ENCODE results near the gene SGSM1. TPM values are rescaled to one million over a fixed set of nuclear protein-coding genes. Genes with fewer than 3 reads are reported as not detected.
A peak's percentile ranks its signal among the peaks of the same experiment; 100 is the strongest.

Gene SGSM1
- polyA plus RNA-seq, 1 of the 3 experiments (the other 2 are of a cell fraction): 0.15 TPM

DNA sequence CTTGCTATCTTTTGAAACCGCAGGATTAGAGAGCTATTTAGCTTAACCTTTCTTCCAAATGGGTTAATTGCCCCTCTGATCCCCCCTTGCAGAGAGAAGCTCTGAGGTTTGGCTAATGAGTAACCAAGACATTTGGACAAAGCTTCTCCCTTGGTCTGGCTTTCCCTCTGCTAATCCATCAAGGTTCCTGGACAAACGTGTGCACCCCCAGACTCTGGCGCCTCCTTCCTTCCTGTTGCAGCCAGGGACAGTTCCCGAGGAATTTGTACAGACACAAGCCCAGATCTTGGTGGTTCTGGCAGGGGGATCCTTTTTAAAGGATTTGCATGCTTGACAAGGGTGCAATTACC lies 148.1 kb downstream of the SGSM1 start:
- Histone ChIP-seq H3K9me3 (no peaks in the 10 kb centered on the region), H3K4me3 (ENCODE audit: low read depth in 2 of 2, low read length in 1 of 2) (peak overlapping the region; percentile 73 to 93), H3K4me1 (ENCODE audit: control insufficient read depth in 1 of 2, insufficient read depth in 2 of 2, low read depth in 1 of 2, low read length in 1 of 2) (peaks cover 14 to 15% of the 10 kb centered on the region in 2 experiments; a peak in 3 of 4 replicates), H3K9ac (peak overlapping the region; percentile 91; the same call in 1 of the 2 replicates), H3K36me3 (replicated peaks in 1 of 2; ENCODE audit: control insufficient read depth in 1 of 2, insufficient read depth in 2 of 2, low read length in 1 of 2) (no peaks in the 10 kb centered on the region), H4K20me1 (ENCODE audit: insufficient read depth) (no peaks in the 10 kb centered on the region), H3K79me2 (ENCODE audit: insufficient read depth) (peaks cover 54% of the 10 kb centered on the region; the same call in 1 of the 2 replicates), H3K27ac (ENCODE audit: low read depth in 2 of 2, low read length in 1 of 2) (peak overlapping the region; percentile 82 to 87; a peak in 3 of 4 replicates), H2AFZ (ENCODE audit: low read depth) (peak overlapping the region; percentile 91; the same call in 1 of the 2 replicates), H3K4me2 (peak overlapping the region; percentile 97), H3F3A (replicated peaks; ENCODE audit: insufficient read depth) (peaks cover 6% of the 10 kb centered on the region), H3K27me3 (ENCODE audit: insufficient read depth) (no peaks in the 10 kb centered on the region), H3K9me2 (no peaks in the 10 kb centered on the region)
- whole genome bisulfite sequencing (ENCODE audit: low lambda C conversion rate): 47% methylated on average over 4 of the region's 4 CpGs
- TF ChIP-seq, protein P1, sequence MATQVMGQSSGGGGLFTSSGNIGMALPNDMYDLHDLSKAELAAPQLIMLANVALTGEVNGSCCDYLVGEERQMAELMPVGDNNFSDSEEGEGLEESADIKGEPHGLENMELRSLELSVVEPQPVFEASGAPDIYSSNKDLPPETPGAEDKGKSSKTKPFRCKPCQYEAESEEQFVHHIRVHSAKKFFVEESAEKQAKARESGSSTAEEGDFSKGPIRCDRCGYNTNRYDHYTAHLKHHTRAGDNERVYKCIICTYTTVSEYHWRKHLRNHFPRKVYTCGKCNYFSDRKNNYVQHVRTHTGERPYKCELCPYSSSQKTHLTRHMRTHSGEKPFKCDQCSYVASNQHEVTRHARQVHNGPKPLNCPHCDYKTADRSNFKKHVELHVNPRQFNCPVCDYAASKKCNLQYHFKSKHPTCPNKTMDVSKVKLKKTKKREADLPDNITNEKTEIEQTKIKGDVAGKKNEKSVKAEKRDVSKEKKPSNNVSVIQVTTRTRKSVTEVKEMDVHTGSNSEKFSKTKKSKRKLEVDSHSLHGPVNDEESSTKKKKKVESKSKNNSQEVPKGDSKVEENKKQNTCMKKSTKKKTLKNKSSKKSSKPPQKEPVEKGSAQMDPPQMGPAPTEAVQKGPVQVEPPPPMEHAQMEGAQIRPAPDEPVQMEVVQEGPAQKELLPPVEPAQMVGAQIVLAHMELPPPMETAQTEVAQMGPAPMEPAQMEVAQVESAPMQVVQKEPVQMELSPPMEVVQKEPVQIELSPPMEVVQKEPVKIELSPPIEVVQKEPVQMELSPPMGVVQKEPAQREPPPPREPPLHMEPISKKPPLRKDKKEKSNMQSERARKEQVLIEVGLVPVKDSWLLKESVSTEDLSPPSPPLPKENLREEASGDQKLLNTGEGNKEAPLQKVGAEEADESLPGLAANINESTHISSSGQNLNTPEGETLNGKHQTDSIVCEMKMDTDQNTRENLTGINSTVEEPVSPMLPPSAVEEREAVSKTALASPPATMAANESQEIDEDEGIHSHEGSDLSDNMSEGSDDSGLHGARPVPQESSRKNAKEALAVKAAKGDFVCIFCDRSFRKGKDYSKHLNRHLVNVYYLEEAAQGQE (IDR thresholded peaks at IDR 0.05; ENCODE audit: low read depth, low read length): peak; percentile 78; the same call in 1 of the 2 replicates
- TF ChIP-seq, protein P2, sequence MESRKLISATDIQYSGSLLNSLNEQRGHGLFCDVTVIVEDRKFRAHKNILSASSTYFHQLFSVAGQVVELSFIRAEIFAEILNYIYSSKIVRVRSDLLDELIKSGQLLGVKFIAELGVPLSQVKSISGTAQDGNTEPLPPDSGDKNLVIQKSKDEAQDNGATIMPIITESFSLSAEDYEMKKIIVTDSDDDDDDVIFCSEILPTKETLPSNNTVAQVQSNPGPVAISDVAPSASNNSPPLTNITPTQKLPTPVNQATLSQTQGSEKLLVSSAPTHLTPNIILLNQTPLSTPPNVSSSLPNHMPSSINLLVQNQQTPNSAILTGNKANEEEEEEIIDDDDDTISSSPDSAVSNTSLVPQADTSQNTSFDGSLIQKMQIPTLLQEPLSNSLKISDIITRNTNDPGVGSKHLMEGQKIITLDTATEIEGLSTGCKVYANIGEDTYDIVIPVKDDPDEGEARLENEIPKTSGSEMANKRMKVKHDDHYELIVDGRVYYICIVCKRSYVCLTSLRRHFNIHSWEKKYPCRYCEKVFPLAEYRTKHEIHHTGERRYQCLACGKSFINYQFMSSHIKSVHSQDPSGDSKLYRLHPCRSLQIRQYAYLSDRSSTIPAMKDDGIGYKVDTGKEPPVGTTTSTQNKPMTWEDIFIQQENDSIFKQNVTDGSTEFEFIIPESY (IDR thresholded peaks at IDR 0.05; ENCODE audit: borderline replicate concordance, low read depth): no peak
- TF ChIP-seq, protein P3, sequence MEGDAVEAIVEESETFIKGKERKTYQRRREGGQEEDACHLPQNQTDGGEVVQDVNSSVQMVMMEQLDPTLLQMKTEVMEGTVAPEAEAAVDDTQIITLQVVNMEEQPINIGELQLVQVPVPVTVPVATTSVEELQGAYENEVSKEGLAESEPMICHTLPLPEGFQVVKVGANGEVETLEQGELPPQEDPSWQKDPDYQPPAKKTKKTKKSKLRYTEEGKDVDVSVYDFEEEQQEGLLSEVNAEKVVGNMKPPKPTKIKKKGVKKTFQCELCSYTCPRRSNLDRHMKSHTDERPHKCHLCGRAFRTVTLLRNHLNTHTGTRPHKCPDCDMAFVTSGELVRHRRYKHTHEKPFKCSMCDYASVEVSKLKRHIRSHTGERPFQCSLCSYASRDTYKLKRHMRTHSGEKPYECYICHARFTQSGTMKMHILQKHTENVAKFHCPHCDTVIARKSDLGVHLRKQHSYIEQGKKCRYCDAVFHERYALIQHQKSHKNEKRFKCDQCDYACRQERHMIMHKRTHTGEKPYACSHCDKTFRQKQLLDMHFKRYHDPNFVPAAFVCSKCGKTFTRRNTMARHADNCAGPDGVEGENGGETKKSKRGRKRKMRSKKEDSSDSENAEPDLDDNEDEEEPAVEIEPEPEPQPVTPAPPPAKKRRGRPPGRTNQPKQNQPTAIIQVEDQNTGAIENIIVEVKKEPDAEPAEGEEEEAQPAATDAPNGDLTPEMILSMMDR (IDR thresholded peaks at IDR 0.05): peak; percentile 14; the same call in 1 of the 2 replicates
- DNase-seq: no peak
- ChIA-PET CTCF (interaction anchor here (0.7 to 20.1 kb wide), 5 partner anchors 15 to 101 kb away, joined by 3 to 513 read pairs (median 5); no protein-coding TSS in a partner anchor), POLR2A (interaction anchor here (0.5 kb wide), 1 partner anchor 53 kb away, joined by 3 read pairs; no protein-coding TSS in a partner anchor)

DNA sequence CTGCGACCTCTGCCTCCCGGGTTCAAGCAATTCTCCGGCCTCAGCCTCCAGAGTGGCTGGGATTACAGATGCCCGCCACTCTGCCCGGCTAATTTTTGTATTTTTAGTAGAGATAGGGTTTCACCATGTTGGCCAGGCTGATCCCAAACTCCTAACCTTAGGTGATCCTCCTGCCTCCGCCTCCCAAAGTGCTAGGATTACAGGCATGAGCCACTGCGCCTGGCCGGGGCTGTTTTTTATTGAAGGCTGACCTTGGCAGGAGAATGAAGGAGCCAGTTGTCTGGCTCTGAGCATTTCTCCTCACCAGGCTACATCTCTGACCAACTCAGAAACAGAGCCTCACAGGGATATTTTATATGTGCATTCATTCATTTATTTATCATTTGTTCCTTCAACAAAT lies 148.8 kb downstream of the SGSM1 start:
- peak overlapping the region in 1 of 2 experiments; percentile 93; a peak in 1 of 4 replicates for H3K4me3 ChIP-seq (ENCODE audit: low read depth in 2 of 2, low read length in 1 of 2)
- POLR2A ChIA-PET: no interaction called here
- CTCF ChIA-PET: interaction anchor here (0.8 to 20.1 kb wide), 3 partner anchors 16 to 100 kb away, joined by 3 to 513 read pairs (median 4); no protein-coding TSS in a partner anchor
- H3K27ac ChIP-seq (ENCODE audit: low read depth in 2 of 2, low read length in 1 of 2): no peak overlapping the region
- H3K9ac ChIP-seq: no peak overlapping the region
- peaks cover 58% of the 10 kb centered on the region; the same call in 1 of the 2 replicates for H3K79me2 ChIP-seq (ENCODE audit: insufficient read depth)
- H3K9me3 ChIP-seq: no peaks in the 10 kb centered on the region
- H3K4me2 ChIP-seq: no peak overlapping the region; the same call in 1 of the 2 replicates
- H3F3A ChIP-seq (replicated peaks; ENCODE audit: insufficient read depth): peaks cover 6% of the 10 kb centered on the region
- H3K36me3 ChIP-seq (replicated peaks in 1 of 2; ENCODE audit: control insufficient read depth in 1 of 2, insufficient read depth in 2 of 2, low read length in 1 of 2): no peaks in the 10 kb centered on the region
- H3K9me2 ChIP-seq: no peaks in the 10 kb centered on the region
- no peaks in the 10 kb centered on the region for H3K27me3 ChIP-seq (ENCODE audit: insufficient read depth)
- DNase-seq: no peak
- H4K20me1 ChIP-seq (ENCODE audit: insufficient read depth): no peaks in the 10 kb centered on the region
- no peak for TF ChIP-seq FOSL2 (IDR thresholded peaks at IDR 0.05; ENCODE audit: borderline replicate concordance, low read depth)
- no peak for TF ChIP-seq RXRA (IDR thresholded peaks at IDR 0.05; ENCODE audit: borderline replicate concordance, low read depth)
- TF ChIP-seq TEAD4 (IDR thresholded peaks at IDR 0.05; ENCODE audit: borderline replicate concordance, insufficient read depth): no peak
- peaks cover 14 to 15% of the 10 kb centered on the region in 2 experiments; a peak in 3 of 4 replicates for H3K4me1 ChIP-seq (ENCODE audit: control insufficient read depth in 1 of 2, insufficient read depth in 2 of 2, low read depth in 1 of 2, low read length in 1 of 2)
- WGBS (ENCODE audit: low lambda C conversion rate): 96% methylated on average over 8 of the region's 8 CpGs
- H2AFZ ChIP-seq (ENCODE audit: low read depth): no peak overlapping the region

Data from SK-N-SH (cell line).